Stimulated activated CD8-positive, alpha-beta memory T cell treated with anti-CD3 and anti-CD28 coated beads, Interleukin-15, amount 100 ng/mL, for 48 hours (primary cell): ENCODE data around the gene TMEM92.
"Not testable (repeated sequence)": the region's sequence is repeated elsewhere in the genome, so short reads cannot be mapped to it uniquely, and the experiment has no call there.

Experiments
- DNase-seq, 2 donors: peaks; one replicate each; pipeline ENCODE4 v3.0.0-alpha.2; 2020; ENCODE audit warnings: low read depth in 2 of 2

Gene TMEM92

GRCh38 chr17:50275279-50275678 lies 1.0 kb downstream of the TMEM92 start:
- no peak for DNase-seq

- DNase-seq, result no peak
Measured at GRCh38 chr17:50276588-50277356, 2.5 kb downstream of the TMEM92 start.

GRCh38 chr17:50277357-50277754 lies 3.1 kb downstream of the TMEM92 start:
- DNase-seq, result no peak

GRCh38 chr17:50278526-50279180 lies 4.4 kb downstream of the TMEM92 start:
- DNase-seq, result no peak

- DNase-seq, result no peak
Measured at GRCh38 chr17:50279181-50279526, 4.9 kb downstream of the TMEM92 start.

- DNase-seq, result no peak
Measured at GRCh38 chr17:50279639-50280038, 5.4 kb downstream of the TMEM92 start.

- DNase-seq, result no peak
Measured at GRCh38 chr17:50280068-50280467, 5.8 kb downstream of the TMEM92 start.

GRCh38 chr17:50280801-50281441 lies 6.7 kb downstream of the TMEM92 start:
- DNase-seq, result no peak

GRCh38 chr17:50281739-50282401 lies 7.6 kb downstream of the TMEM92 start:
- no peak for DNase-seq

GRCh38 chr17:50283246-50283645 lies 9.0 kb downstream of the TMEM92 start:
- peak; percentile 21 to 32 for DNase-seq

- DNase-seq, result no peak
Measured at GRCh38 chr17:50283714-50284113, 9.4 kb downstream of the TMEM92 start.

- DNase-seq, result no peak
Measured at GRCh38 chr17:50285941-50286340, 11.7 kb downstream of the TMEM92 start.

GRCh38 chr17:50287302-50287701 lies 13.0 kb downstream of the TMEM92 start:
- DNase-seq, result not testable (repeated sequence)

GRCh38 chr17:50288306-50288705 lies 14.0 kb downstream of the TMEM92 start:
- no peak for DNase-seq

GRCh38 chr17:50289278-50289677 lies 15.0 kb downstream of the TMEM92 start:
- DNase-seq, result no peak

GRCh38 chr17:50289991-50290702 lies 15.9 kb downstream of the TMEM92 start:
- no peak for DNase-seq

GRCh38 chr17:50290933-50291332 lies 16.7 kb downstream of the TMEM92 start:
- no peak for DNase-seq

- no peak for DNase-seq
Measured at GRCh38 chr17:50292465-50292864, 18.2 kb downstream of the TMEM92 start.

- DNase-seq, result no peak
Measured at GRCh38 chr17:50295021-50295420, 20.8 kb downstream of the TMEM92 start.

- peak; percentile 59 to 66 for DNase-seq
Measured at GRCh38 chr17:50297407-50297865, 23.2 kb downstream of the TMEM92 start.

- no peak for DNase-seq
Measured at GRCh38 chr17:50298018-50298417, 23.8 kb downstream of the TMEM92 start.

- no peak for DNase-seq
Measured at GRCh38 chr17:50299776-50300175, 25.5 kb downstream of the TMEM92 start.
